GF-D8 (cell line): Measurements from ENCODE around the gene AKT3.
"Not testable (repeated sequence)": the region's sequence is repeated elsewhere in the genome, so short reads cannot be mapped to it uniquely, and the experiment has no call there.

Experiments
- DNase-seq: peaks from one replicate; lab custom pipeline; 2025; lab: John Stamatoyannopoulos, UW

AKT3 gene

DNA sequence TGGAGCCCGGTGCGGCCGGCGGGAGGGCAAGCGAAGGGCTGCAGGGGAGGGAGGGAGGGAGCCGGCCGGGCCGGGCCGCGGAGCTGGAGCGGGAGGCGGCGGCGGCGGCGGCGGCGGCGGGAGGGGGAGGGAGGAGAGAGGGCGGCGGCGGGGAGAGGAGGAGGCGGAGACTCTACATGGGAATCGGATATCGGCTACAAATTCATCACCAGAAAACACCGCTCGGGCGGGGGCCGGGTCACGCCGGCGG is at the start of gene AKT3:
AKT3 (minus strand) TSS at position 42 of the 250 bp plus-strand sequence. CDS start 7,073 bp downstream, outside the sequence.
- no peak for DNase-seq

DNA sequence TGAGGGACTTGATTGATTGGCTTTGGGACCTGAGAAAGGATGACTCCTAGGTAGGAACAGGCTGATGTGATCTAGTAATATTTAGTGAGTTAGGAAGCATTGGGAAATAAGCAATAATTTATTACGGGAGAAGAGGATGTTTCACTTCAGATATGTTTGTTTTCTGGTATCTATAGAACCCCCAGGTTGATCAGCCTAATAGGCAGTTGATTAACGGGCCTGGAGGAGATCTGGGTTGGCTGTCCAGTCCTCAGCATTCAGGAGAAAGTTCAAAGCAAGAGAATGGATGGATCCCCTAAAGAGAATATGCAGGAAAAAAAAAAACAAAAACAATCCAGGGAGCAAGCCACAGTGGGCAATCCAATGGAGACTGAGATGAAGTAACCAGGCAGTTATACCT is 48.2 kb upstream of the AKT3 start:
- DNase-seq: no peak

DNA sequence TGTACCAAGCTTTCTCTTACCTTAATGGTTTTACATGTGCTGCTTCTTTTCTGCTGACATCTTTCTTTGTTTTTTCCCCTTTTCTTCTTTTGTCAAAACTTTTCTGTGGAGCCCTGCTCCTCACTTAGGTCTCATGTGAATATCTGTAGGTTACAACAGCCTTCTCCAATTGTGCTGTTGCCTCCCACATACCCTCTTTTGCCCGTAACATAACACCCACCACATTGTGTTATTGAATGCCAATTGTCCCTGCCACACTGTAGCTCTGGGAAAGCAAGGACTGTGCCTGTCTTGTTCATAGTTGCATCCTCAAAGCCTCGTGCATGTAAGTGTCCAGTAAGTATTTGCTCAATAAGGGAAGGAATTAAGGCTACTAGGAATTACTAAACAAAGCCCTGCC is 46.3 kb upstream of the AKT3 start:
- no peak for DNase-seq

DNA sequence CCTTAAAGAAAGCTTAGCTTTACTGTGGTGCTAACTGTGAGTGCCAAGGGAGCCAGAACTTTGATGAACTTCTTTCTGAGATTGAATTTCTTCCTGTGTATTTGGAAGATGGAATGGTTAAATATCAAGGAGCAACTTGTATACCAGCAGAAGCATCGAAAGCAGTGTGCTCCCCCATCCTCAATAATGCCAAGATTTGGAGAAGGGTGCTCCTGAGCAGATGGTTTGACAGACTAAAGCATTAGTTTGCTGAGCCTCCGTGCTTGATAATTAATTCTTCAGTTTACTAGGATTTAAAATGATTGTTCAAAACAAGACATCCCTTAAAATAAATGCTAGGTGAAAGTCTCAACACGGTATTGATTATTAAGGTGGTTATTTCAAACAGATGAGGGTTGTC is 42.4 kb upstream of the AKT3 start:
- no peak for DNase-seq

DNA sequence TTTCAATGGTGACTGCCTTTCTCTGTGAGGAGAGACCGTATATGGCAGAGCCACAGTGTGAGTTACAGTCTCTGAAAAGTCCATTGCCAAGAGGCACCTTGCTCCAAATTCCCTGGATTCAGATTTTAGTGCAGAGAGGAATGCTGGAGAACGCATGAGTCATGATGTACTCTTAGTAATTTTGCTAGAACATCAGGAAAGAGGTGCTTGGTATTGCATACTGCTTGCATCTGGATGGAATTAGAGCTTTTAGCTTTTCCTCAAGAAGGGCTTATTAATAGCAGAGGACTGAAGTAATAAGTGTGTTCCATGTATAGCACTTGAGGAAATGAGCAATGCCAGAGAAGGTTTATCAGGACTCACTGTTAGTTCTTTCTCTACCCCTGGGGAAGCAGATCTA is 40.5 kb upstream of the AKT3 start:
- DNase-seq: no peak

DNA sequence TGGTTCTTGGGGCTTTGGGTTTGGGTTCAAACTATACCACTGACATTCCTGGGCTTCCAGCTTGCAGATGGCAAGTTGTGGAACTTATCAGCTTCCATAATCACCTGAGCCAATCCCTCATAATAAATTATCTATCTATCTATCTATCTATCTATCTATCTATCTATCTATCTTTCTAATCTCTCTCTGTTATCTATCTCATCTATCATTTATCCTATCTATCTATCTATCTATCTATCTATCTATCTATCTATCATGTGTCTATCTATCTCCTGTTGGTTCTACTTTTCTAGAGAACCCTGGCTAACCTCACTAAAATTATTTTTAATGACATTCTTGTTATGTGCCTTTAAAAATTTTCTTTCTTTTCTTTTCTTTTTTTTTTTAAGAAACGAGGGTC is 35.8 kb upstream of the AKT3 start:
- no peak for DNase-seq

DNA sequence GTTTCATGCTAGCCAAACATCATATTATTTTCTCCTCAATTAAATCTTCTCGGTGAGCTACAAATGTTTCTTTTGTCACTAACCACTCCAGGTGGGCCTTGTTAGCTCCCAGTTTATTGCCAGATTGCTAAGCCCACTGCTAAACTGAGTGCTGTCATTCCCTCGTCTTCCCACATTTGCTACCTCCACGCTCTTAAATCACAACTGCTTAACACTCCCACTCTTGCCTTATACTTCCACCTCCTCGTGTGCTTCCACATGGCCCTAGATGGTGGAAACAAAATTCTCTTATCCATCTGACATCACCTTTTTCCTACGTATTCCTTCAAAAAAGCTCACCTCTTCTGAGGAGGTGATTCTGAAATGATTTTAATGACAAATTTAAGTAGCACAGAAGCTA is 34.6 kb upstream of the AKT3 start:
- DNase-seq: no peak

DNA sequence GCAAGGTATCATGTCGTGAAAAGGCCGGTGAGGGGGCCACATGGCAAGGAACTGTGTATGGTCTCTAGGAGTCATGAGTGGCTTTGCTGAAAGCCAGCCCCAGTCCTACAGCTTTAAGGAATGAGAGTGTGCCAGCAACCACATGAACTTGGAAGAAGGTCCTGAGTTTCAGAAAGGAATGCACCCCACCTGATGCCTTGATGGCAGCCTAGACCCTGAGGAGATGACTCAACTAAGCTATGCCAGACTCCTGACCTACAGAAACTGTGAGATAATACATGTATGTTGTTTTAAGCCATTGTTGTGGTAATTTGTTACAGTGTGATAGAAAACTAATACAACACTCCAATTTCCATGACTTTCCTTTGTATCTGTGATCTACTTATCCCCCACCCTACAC is 33.5 kb upstream of the AKT3 start:
- no peak for DNase-seq

DNA sequence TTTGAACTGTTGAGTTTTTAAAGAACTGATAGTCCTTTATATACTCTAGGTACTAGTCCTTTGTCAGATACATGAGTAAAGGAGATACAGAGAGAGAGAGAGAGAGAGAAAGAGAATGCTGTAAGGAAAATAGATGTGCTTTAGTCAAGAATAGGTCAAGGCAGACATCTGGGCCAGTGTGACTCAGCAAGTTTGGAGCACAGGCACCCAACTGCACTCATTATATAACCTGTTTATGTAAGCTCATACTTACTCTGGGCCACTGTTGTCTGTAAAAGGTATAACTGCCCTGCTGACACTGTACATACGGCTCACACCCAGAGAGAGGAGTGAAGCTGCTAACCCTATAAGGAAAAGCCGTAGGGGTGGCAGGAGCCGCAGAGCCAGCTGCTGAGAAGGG is 32.2 kb upstream of the AKT3 start:
- DNase-seq: no peak

DNA sequence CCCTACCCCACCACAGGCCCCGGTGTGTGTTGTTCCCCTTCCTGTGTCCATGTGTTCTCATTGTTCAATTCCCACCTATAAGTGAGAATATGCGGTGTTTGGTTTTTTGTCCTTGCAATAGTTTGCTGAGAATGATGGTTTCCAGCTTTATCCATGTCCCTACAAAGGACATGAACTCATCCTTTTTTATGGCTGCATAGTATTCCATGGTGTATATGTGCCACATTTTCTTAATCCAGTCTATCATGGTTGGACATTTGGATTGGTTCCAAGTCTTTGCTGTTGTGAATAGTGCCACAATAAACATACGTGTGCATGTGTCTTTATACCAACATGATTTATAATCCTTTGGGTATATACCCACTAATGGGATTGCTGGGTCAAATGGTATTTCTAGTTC is 27.0 kb upstream of the AKT3 start:
- DNase-seq: not testable (repeated sequence)

DNA sequence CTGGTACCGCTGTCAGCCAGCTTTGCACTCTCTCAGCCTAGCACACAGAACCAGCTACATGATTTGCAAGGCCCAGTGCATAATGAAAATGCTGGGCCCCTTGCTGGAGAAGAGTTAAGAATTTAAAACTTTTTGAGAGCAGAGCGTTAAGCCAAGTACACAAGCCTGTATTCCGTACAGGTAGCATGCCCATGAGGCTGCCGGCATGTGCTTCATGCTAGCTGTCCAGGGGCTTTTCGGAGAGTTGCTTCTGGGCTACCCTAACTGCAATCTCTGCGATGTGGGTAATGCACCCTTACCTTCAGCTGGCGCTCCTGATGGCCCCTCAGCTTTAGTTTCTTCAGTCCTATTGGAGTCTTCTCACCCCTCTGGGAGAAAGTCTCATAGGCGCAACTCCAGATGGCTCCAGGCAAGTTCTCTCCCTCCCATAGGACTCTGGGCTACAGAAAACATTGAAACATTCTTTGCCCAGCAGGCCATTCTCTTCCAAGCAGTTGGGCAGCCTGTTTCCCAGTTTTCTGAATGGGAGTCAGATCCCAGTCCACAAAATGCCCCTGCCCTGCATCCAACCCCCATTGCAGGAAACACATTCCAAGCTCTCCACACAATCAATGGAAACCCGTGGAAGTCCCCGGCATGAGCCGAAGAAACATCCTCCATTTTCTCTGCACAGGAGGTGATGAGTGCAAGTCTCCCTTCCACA is 5.7 kb upstream of the AKT3 start:
- no peak for DNase-seq

DNA sequence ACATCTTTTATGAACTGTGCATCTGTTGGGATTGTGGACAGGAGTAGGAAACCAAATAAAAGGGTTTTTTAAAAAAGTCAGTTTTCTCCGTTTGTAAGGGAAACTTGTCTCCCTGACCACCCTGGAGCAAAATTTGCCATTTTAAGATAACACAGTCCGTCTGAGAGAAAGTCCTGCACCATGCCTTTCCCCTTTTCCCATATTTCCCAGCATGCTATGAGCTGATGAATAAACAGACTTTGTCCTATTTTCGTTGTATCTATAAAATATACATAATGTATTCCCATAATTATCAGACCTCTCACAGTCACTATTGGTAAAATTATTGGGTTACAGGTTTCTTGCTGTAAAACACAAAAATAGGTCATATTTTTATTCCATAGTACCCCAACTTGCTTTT is 1.7 kb upstream of the AKT3 start:
- DNase-seq: no peak

DNA sequence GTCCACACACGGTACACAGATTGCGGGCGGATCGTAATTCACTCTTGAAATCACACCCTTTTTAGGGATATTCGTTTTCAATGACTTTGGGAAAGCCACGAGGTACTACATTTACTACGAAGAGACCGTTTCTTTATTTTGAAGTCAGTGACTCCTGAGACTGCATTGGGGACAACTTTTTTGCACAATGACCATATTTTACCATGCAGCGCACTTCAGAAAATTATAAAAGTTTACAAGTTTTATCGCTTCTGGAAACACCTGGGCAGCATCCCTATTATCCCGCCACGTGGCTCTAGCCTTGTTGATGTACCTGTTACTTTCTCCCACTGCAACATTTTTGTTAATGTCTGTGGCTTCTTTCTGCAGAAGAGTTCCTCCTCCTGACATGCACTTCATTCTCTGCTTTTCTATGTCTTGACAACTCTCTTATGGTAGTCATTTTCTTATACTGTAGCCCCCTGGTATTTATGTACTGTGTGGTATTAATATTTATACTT is 1.3 kb upstream of the AKT3 start:
- DNase-seq: no peak

DNA sequence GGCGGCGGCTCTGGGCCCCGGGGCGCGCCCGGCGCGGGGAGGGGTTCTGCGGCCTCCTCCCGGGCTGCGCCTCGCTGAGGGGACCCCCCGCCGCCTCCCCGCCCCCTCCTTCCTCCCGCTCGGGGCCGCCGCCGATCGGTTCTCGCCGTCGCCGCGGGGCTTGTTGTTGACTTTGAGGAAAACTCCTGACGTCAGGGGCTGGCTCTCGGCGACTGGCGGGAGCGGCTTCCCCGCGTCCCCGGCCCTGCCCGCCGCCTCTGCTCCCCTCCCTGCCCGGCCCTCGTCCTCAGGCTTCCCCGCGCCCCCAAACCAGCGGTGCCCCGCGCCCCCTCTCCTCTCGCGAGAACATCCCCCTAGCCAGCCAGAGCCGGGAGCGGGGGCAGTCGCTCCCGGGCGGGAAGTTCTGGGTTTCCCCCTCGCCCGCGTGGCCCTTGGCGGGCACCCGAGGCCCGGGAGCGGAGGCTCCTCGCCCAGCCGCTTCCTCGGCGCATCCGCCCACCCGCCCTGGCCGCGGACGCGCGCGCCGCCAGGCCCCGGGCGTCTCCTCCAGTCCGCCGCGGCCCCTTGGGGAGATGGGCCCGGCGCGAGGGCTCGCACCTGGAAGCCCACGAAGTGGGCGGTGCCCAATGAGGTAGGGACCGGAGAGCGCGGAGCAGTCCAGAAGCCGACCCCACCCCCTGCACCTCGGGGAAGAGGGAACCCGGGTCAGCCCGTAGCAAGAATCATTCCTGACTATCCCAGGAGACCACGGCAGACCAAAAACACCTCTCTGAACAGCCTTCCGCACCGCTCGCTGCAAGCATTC is 611 bp upstream of the AKT3 start:
- DNase-seq: no peak

DNA sequence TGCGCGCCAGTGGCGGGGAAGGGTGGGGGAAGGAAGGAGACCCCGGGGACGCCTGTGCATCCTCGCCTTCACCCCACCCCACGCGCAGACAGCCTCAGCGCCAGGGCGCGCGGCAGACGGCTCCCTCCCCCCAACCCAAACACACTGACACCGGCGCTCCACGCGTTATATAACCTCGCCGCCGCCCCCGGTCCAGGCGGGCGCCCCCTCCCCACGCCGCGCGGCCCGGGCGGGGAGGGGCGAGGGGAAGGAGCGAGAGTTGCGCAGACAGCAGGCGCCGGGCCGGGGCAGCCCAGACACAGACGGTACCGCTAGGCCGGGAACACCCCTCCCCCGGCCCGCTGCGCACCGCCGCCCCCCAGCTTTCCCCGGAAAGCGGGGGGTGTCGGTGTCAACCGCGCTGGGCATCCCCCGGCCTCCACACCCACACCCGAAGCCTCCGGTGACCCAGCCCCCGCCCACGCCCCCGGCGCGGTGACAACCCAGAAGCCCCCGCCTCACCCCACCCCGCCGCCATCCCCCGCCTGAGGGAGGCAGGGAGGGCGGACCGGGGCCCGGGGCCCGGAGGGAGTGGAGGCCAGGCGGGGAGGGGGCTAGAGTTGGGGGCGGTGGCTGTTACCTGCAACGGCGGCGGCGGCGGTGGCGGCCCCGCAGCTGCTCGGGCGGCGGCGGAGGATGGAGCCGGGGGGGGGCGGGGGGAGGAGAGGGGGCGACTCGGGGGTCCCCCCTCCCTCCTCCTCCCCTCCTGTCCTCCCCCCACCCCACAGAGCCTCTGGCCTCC is 432 bp downstream of the AKT3 start:
- DNase-seq: no peak

DNA sequence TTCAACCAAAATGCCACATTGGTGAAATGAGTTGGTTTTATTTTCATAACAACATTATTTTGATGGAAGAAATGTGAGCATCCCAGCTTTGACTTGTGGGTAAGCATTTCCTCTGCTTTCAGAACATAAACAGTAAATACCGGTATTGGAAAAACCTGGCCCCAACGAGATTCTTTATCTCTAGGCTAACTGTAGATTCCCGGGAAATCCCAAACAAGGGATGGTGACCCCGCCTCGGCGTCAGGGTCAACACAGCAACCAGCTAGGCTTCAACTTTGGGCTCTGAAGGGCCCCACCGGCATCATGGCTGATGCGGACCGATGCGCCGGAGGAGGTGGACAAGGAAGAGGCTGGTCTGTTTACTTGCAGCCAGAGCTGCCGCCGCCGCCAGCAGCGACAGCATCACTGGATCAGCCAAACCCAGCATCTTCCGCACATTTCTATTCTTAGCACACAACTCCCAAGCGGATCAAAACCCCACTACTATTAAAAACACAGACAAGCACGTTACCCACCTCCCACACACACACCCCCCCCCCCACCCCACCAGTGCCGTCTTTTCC is 1.1 kb downstream of the AKT3 start:
- no peak for DNase-seq

DNA sequence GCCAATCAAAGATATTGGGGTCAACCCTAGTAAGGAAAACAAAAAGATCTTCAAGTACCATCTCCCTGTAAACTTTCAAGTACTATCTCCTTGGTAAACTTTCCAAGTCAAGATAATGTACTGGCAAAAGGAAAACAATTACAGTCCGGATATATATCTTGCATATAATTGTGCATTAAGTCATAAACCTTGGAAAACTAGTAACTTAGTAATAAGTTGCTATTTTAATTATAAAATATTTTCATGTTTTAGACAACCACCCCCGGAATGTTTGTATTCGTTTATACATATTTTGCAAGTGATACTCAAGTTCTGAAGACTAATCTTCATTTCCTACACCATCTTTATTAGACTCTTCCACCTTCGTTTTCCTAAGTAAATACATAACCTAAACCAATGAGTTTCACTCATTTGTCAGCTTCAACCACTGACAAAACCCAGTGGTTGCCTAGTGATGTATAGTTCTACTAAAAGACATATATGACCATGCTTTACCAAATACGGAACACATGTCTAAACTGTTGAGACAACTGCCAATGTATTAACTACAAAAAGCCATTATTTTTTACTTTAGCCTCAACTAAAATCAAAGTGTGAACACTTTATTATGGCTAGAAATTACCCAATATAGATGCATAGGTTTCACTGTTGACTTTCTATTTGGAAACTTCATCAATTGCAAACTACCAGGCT is 1.7 kb downstream of the AKT3 start:
- no peak for DNase-seq

DNA sequence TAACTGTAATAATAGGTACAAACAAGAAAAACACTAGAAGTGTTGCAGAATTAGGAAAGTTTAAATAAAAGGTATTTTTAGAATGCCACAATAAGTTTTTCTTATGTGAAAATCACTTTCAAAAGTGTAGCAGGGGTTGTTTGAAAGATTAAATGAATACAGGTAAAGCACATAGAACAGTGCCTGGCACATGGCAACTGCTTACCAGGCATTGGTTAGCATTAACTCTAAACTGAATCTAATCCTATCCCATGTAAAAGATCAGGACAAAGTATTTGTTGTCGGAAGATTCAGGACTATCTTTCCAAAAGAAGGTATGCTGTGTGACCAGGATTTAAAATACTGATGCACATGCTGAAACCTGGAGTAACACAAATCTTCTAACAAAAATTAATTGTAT is 3.3 kb downstream of the AKT3 start:
- DNase-seq: no peak

DNA sequence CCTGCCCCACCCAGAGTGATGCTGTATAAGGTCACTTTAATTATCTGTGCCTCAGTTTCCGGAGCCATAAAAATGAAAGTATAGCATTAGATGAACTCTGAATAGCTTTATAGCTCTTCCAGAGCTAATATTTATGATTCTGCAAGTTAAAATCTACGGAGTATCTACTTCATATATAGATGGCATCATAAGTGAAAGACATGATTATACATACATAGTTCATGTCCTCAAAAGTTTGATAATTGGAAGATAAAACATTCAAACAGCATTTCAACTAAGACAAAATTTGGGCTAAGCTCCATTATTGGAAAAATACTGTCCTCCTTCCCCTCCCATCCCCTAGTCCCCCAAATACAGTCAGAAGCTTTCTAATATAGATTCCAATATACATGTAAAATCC is 4.2 kb downstream of the AKT3 start:
- no peak for DNase-seq

DNA sequence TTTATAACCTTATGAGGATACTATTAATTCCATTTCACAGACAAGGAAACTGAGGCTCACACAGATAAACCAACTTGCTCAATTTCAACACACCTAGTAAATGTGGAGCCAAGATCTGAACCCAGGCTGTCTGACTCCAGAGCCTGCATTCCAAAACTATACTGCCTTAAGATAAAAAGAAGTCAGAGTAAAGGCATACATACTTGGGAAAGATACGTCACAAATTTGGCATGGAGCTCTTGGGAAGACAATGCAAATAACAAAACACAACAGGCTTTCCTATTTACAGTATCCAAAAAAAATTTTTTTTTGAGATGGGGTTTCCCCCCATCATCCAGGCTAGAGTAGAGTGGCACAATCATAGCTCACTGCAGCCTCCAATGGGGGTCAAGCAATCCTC is 5.9 kb downstream of the AKT3 start:
- no peak for DNase-seq

DNA sequence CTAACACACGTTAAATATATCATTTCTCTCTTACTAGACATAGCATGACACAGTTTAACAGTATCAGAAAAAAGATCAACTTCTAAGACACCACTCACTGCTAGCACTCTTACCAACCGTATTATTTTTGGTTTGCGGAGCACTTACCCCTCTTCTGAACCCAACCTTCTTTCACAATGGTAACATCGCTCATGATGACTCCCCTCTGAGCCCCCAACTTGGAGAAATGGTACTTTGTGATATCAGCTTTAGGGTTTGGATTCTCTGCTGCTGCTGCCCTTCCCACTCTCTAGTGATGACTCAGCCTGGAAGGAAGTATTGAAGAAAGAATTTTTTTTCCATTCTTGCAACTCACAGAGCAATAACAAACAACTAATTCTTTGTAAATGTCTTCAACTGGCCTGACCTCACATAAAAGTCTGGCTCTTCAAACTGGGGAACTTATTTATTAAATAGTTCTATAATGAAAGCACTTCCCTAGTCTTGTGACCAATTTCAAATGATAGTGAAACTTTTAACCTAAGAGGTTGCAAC is 7.0 kb downstream of the AKT3 start:
- DNase-seq: no peak

DNA sequence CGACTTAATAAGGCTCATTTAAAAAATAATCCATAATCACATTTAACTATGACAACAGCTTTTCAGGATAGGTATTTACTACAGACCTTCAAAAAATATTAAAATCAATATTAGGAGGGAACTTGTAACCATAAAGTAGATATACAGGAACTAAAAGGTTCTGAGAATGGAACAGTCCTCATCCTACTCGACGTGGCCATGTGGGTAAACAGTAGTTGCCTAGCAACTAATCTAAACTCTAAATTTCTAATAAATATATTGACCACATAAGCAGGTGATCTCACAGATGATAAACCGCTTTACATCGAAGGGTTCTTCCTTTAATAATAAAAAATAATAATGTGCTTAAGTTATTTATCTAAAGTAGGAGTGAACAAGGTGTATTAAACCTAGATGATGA is 7.9 kb downstream of the AKT3 start:
- DNase-seq: no peak
